ENCODE data around the gene RPS10. TPM values are rescaled to one million over a fixed set of nuclear protein-coding genes. Genes with fewer than 3 reads are reported as not detected.

Gene RPS10
- total RNA-seq, 1 donor from 2014 or later: 1,703 TPM

DNA sequence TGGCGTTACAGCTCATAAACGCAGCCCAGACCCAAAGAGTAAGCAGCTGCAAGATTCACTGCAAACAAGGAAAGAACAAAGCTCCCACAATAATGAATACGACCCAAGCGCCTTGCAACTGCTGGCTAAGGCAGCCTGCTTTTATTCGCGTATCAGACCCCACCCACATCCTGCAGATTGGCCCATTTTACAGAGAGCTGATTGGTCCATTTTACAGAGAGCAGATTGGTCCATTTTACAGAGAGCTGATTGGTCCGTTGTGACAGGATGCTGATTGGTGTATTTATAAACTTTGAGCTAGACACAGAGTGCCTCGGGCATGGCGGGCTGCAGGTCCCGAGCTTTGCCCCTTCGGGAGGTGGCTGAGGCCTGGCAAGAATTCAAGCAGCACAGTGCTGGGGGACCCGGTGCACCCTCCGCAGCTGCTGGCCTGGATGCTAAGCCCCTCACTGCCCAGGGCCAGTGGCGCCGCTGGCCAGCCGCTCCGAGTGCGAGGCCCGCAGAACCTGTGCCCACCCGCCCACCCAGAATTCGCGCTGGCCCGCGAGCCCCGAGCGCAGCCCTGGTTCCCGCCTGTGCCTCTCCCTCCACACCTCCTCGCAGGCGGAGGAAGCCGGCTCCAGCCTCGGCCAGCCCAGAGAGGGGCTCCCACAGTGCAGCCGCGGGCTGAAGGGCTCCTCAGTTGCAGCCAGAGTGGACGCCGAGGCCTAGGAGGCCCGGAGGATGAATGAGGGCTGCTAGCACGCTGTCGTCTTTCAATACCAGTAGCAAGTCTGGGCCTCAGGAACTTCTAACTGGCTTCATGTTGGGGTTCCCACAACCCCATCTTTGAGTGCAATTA, 11.2 kb upstream of the RPS10 start:
- H3K4me3 ChIP-seq: no peak overlapping the region
- no peaks in the 10 kb centered on the region for H3K36me3 ChIP-seq
- no peak for DNase-seq (ENCODE audit: low spot score in 2 of 2)
- H3K9me3 ChIP-seq: no peaks in the 10 kb centered on the region
- intact Hi-C loops (cut with DNase I): no loop called here
- TF ChIP-seq, protein P1, sequence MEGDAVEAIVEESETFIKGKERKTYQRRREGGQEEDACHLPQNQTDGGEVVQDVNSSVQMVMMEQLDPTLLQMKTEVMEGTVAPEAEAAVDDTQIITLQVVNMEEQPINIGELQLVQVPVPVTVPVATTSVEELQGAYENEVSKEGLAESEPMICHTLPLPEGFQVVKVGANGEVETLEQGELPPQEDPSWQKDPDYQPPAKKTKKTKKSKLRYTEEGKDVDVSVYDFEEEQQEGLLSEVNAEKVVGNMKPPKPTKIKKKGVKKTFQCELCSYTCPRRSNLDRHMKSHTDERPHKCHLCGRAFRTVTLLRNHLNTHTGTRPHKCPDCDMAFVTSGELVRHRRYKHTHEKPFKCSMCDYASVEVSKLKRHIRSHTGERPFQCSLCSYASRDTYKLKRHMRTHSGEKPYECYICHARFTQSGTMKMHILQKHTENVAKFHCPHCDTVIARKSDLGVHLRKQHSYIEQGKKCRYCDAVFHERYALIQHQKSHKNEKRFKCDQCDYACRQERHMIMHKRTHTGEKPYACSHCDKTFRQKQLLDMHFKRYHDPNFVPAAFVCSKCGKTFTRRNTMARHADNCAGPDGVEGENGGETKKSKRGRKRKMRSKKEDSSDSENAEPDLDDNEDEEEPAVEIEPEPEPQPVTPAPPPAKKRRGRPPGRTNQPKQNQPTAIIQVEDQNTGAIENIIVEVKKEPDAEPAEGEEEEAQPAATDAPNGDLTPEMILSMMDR (IDR thresholded peaks at IDR 0.05): no peak
- no peak overlapping the region for H3K27ac ChIP-seq
- H3K27me3 ChIP-seq: no peaks in the 10 kb centered on the region
- no peaks in the 10 kb centered on the region for H3K4me1 ChIP-seq

DNA sequence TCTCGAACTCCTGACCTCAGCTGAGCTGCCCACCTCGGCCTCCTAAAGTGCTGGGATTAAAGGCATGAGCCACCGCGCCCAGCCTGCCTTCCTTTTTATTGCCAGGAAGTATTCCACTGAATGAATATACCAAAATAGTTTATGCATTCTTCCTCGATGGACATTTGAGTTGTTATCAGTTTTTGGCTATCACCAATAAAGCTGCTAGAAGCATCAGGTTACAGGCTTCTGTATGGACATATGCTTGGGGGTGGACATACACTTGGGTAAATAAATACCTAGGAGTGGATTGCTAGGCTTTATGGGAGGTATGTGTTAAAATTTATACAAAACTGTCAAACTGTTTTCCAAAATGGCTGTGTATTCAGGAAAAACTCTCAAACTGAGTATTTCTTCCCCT, 10.0 kb upstream of the RPS10 start:
- no peaks in the 10 kb centered on the region for H3K9me3 ChIP-seq
- no peaks in the 10 kb centered on the region for H3K27me3 ChIP-seq
- intact Hi-C loops (cut with DNase I): no loop called here
- DNase-seq (ENCODE audit: low spot score in 2 of 2): no peak
- H3K36me3 ChIP-seq: no peaks in the 10 kb centered on the region
- H3K27ac ChIP-seq: no peak overlapping the region
- no peaks in the 10 kb centered on the region for H3K4me1 ChIP-seq
- TF ChIP-seq, protein P1 (IDR thresholded peaks at IDR 0.05): no peak
- no peak overlapping the region for H3K4me3 ChIP-seq

DNA sequence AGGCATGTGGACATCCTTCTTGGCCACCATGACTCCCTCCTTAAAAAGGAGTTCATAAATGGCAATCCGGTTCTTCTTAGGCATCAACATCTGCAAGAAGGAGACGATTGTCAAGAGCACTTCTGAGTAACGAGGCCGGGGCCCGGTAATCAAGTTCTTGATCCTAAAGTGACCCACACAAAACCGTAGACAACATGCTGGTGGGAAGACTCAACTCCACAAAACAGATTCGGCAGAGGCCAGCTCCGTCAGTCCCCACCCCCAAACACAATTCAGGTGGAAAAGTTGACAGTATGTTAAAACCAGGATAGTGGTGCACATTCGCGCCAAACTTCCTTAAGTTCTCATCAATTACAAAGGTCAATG, 754 bp downstream of the RPS10 start:
- H3K36me3 ChIP-seq: peaks cover 37 to 48% of the 10 kb centered on the region in 2 donors
- peak overlapping the region; percentile 83 to 85 for H3K27ac ChIP-seq
- intact Hi-C loops (cut with DNase I): loop anchor here (5.0 kb wide), 1 partner anchor 332 kb away; the partner anchor contains the start of gene SNRPC
- H3K27me3 ChIP-seq: no peaks in the 10 kb centered on the region
- H3K9me3 ChIP-seq: no peaks in the 10 kb centered on the region
- TF ChIP-seq, protein P1 (IDR thresholded peaks at IDR 0.05): no peak
- no peak for DNase-seq (ENCODE audit: low spot score in 2 of 2)
- H3K4me3 ChIP-seq: peak overlapping the region; percentile 70 to 88
- H3K4me1 ChIP-seq: peaks cover 0 to 9% of the 10 kb centered on the region in 2 donors

DNA sequence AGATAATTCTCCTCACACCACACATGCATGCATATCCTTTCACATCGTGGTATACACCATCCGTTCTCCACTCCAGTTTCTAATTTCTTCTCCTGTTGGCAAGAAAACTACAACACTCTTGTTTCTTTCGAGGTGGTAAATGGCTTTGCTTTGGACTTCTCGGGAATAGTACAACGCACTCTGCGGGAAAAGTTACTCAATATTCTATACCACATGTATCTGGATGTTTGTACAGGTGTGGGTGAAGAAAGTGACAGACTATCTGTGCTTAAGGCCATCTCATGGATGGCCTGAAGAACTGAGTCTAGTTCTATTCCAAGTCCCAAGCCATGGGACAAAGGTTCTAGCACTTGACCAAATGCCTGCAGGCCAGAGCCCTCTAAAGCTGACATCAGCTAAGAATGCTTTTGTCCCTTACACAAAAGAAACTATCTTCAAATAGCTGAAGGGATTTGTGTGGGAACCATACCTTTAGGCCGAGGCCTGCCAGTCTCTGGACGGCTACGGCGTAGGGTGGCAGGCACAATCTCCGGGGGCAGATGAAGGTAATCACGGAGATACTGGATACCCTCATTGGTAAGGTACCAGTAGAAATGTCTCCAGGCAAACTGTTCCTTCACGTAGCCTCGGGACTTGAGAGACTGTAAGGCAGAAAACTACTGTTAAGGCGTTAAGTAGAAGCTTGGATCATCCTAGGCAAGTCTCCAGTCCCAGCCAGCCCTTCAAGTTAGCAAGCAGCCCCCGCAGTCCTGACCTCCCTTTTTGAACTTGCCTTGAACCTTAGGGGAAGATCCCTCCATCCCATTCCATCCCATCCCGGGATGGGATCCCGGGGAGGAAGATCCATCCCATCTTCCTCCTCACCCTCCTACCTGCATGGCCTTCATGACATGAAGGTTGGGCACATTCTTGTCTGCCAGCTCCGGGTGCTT, 1.4 kb downstream of the RPS10 start:
- TF ChIP-seq, protein P1 (IDR thresholded peaks at IDR 0.05): no peak
- peaks cover 44 to 54% of the 10 kb centered on the region in 2 donors for H3K36me3 ChIP-seq
- H3K4me1 ChIP-seq: peaks cover 0 to 9% of the 10 kb centered on the region in 2 donors
- H3K27me3 ChIP-seq: no peaks in the 10 kb centered on the region
- H3K9me3 ChIP-seq: no peaks in the 10 kb centered on the region
- intact Hi-C loops (cut with DNase I): loop anchor here (5.0 kb wide), 1 partner anchor 333 kb away; the partner anchor contains the start of gene SNRPC
- H3K4me3 ChIP-seq: peak overlapping the region; percentile 70 to 88
- H3K27ac ChIP-seq: peak overlapping the region; percentile 83 to 85
- DNase-seq (ENCODE audit: low spot score in 2 of 2): no peak

DNA sequence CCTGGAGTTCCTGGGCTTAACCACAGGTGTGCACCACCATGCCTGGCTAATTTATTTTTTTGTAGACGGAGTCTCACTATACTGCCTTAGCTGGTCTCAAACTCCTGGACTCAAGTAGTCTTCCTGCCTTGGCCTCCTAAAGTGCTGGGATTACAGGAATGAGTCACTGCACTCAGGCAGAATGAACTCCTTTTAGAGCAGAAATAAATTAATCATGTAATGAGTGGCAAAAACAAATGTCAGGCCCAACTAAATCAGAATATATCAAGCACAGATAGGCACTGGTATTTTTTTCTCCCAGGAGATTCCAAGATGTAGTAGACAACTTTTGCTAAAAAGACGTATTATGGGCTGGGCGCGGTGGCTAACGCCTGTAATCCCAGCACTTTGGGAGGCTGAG, 2.6 kb downstream of the RPS10 start:
- TF ChIP-seq, protein P1 (IDR thresholded peaks at IDR 0.05): no peak
- DNase-seq (ENCODE audit: low spot score in 2 of 2): no peak
- Histone ChIP-seq H3K4me1 (peaks cover 0 to 9% of the 10 kb centered on the region in 2 donors), H3K4me3 (no peak overlapping the region), H3K36me3 (peaks cover 56 to 67% of the 10 kb centered on the region in 2 donors), H3K27ac (no peak overlapping the region), H3K9me3 (no peaks in the 10 kb centered on the region), H3K27me3 (no peaks in the 10 kb centered on the region)
- intact Hi-C loops (cut with DNase I): no loop called here
